HG03135 (cell line): ENCODE data around the gene B4GALNT1.
A peak's percentile ranks its signal among the peaks of the same experiment; 100 is the strongest.
"Not testable (repeated sequence)": the region's sequence is repeated elsewhere in the genome, so short reads cannot be mapped to it uniquely, and the experiment has no call there.

ENCODE experiments used
- ATAC-seq: cut with Tn5 transposase; IDR thresholded peaks from one replicate; pipeline ENCODE4 v1.9.1; 2021; ENCODE audit warnings: mild to moderate bottlenecking, moderate library complexity; ENCODE audit not compliant: unreplicated experiment

The B4GALNT1 gene

GRCh38 chr12:57588951-57589610, 43.9 kb downstream of the B4GALNT1 start:
- not testable (repeated sequence) for ATAC-seq

DNA sequence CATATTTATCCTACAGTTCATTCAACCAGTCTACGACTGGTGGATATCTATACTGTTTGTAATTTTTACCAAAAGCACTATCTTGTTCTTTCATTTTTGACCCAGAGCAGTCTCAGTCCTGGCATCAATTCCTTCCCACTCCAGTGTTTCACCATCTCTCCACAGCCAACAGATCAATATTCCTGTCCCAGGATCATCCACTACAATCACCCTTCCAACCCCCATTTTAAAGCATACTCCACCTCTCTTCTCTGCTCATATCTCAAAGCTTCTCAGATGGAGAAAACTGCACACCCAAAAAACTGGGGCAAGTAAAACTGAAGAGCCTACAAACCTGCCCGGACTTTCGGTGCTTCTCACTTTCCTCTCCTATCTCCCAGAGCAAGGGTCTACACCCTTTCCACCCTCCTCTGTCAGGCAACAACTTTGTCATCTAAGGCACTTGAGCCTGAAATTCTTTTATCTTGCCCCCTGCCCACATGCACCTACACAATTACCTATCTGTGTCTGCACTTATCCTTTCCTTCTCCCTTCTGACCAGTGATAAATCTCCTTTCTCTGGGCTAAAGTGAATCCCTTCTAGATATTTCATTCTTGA, 46.1 kb downstream of the B4GALNT1 start:
- no peak for ATAC-seq

GRCh38 chr12:57586128-57586527, 46.9 kb downstream of the B4GALNT1 start:
- no peak for ATAC-seq

DNA sequence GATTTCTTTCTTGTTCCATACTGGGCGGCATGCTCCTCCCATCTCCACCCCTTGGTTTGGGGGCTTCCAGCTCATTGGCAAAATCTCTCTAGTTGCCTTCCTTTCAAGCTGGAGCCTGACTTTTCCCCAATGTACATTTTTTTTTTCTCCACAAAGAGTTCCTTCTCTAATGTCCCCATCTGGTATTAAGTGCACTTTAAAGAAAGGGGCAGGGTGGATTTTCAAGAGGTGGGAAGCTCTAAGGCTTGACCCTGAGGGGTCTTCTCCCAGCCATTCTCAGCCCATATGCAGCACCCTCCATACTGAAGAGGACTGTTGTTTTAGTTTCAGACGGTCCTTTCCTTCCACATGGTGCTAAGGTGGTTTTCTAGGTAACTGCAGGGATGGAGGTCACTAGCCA, 47.8 kb downstream of the B4GALNT1 start:
- ATAC-seq: no peak

DNA sequence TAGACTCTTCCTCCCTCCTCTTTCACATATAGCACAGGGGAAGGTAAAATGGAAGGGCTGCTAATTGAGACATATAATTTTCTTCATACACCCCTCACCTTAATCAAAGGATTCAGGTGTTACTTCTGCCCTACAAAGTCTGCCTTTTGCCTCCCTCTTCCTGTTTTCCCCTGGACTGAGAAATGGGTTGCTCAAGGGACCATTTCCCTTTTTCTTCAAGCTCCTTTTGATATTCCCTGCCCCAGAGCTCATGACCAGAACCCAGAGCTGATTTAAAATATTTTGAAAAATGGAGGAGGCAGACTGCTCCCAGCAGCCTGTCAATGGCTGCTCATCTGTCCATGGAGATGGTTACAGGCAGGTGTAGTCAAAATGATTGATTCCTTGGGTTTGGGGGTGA, 48.3 kb downstream of the B4GALNT1 start:
- ATAC-seq: no peak

DNA sequence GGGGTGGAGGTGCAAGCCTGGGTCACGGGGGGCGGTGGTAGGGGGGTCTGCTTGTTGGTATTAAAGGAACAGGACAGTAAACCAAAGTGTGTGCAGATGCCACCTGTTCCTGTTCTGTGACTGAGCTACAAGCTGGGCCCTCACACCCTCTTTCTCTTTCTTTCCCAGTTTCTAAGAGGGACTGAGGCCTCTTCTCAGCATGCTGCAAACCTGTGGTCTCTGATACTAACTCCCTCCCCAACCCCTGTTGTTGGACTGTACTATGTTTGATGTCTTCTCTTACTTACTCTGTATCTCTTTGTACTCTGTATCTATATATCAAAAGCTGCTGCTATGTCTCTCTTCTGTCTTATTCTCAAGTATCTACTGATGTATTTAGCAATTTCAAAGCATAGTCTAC, 49.0 kb downstream of the B4GALNT1 start:
- ATAC-seq: no peak

DNA sequence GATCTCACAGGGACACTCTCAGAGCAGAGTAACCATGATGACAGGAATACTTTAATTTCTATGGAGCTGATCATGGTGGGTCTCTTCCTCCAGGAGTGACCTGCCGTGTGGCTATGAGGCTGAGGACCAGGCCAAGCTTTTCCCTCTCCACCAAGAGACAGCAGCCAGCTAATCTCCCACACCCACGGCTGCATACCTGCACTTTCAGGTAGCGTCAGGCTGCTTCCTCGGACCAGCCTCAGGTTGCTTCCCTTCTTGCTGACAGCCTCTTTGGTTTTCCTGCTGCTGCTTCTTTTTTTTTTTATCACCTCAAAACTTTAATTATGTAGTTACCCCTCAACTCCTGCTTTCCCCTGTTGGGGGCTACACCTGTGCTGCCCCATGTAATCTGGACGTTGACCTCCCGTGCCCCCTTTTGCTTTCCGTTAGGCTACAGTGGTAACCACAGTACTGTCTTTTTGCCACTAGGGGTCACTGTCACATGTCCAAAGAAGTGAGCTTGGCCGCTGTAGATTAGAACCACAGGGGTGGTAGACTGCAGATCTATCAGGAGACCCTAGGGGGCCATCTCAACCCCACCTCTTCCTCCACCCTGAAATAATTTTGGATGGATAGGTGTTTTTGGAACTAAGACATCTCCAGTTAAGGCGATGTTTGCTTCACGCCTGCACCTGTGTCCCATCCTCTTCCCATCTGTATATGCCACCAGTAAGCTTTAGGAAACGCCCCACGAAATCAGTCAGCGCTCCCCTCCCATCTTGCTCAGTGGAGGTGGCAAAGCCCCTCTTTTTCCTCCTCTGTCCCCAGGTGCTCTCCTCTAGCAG, 49.8 kb downstream of the B4GALNT1 start:
- peak; percentile 94 for ATAC-seq

DNA sequence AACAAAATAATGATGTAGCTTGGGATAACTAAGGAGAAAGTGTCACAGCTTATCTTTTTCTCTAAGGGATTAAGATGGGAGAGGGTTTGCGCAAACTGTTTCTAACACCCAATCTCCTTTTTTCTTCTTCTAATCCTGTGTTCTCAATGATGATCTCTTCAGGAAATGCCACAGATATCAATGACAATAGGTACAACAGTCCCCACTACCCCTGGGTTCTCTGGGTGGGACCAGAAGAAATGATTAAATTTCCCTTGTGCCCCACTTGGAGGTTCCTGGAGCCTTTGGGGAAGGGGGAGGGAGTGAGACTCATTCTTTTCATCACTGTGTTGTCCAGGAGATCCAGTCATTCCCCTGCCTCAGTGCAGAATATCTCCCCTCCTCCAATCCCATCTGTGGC, 50.6 kb downstream of the B4GALNT1 start:
- no peak for ATAC-seq

GRCh38 chr12:57581802-57582201, 51.2 kb downstream of the B4GALNT1 start:
- ATAC-seq: no peak

GRCh38 chr12:57580466-57580795, 52.6 kb downstream of the B4GALNT1 start:
- no peak for ATAC-seq

DNA sequence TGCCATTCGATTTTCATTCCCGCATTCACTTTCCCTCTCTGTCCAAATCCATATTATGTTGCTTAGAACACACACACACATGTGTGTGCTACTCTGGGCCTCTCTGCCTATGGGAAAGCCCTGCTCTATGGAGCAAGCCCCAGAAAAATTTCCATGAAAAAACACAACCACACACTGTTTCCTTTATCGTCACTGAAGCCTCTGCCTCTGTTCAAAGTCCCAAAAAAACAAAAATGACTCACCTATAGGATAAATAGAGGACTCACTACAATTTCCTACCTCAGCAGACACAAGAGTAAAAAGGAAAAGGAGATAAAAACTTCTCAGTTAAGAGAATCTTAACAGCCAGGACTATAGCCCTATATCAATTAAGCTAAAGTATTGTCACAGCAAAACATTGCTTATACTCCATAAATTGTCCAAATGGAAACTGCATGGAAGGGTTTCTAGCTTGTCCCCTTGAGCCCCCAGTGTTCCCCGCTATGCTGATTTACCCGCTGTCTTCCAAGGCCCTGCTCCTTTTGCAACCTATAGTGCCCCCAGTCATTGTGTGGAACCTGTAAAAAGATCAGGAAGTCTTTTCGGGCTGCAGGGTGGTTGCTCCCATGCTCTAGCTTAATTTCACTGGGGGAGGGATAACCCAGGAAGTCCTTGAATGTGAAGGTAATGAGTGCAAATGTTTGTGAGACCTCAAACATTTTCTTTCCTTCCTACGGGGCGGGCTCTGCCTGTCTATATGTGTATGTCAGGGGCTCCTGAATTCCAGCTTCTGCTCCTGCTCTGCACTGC, 53.1 kb downstream of the B4GALNT1 start:
- no peak for ATAC-seq

- no peak for ATAC-seq
These were observed 54.0 kb downstream of the B4GALNT1 start for GRCh38 chr12:57579011-57579410.

DNA sequence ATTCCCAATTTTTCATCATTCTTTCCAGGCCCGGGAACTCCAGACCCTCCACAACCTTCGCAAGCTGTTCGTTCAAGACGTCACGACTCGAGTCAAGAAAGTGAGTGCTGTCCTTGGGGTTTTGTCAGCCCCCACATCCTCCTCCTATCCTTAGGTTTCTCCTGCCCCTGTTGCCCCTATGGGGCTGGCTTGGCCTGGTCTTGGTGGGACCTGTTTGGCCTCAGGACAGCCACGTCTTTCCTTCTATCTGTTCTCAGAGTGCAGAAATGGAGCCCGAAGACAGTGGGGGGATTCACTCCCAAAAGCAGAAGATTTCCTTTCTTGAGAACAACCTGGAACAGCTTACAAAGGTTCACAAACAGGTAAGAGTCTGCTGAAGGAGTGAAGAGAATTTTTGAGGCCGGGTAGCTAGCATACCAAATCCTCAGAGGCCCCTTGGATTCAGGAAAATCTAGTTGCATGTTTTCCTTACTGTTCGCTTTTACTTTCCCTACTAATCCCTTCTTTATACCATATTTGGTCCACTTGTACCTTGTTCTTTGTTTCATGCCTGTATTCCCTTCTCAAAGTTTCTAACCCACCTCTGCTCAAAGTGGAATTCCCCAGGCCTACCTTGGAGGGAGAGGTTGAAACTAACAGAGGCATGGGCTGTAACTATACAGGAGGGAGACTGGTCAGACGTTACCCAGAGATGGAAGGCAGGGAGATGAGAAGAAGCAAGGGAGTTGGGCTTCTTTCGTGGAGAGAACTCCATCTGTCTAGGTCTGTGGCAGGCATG, 54.8 kb downstream of the B4GALNT1 start:
- no peak for ATAC-seq

DNA sequence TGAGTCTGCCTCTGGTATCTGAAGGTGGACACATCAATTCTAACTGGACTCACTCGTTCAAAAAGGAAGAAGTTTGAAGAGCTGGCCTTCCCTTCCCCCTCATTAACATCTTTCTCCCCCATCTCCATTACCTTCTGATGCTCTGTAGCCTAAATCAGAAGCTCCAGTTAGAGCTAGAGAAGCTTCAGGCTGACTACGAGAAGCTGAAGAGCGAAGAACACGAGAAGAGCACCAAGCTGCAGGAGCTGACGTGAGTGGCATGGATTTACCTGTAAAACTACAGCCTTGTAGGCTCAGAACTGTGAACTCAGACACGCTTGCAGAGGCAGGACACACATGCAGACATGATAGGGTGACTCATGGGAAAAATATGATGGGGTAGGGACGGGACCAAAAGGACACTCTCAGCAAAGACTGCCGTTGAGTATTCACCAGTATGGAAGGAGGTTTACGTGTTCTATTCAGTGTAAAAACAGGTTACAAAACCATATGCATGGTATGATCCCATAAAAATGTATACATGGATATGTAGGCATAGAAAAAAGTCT, 56.3 kb downstream of the B4GALNT1 start:
- no peak for ATAC-seq
